GM19455 (cell line): ENCODE data around the gene AJM1.

Source experiments
- ATAC-seq: cut with Tn5 transposase; IDR thresholded peaks from one replicate; pipeline ENCODE4 v1.9.1; 2021; ENCODE audit not compliant: unreplicated experiment

The AJM1 gene

GRCh38 chr9:136807281-136808074, 34.8 kb upstream of the AJM1 start, which contains the start of gene RABL6:
Gene RABL6, plus strand, starts transcription at chr9:136807948. Its CDS starts 249 bp downstream, at chr9:136808197.
- peak; percentile 74 for ATAC-seq

DNA sequence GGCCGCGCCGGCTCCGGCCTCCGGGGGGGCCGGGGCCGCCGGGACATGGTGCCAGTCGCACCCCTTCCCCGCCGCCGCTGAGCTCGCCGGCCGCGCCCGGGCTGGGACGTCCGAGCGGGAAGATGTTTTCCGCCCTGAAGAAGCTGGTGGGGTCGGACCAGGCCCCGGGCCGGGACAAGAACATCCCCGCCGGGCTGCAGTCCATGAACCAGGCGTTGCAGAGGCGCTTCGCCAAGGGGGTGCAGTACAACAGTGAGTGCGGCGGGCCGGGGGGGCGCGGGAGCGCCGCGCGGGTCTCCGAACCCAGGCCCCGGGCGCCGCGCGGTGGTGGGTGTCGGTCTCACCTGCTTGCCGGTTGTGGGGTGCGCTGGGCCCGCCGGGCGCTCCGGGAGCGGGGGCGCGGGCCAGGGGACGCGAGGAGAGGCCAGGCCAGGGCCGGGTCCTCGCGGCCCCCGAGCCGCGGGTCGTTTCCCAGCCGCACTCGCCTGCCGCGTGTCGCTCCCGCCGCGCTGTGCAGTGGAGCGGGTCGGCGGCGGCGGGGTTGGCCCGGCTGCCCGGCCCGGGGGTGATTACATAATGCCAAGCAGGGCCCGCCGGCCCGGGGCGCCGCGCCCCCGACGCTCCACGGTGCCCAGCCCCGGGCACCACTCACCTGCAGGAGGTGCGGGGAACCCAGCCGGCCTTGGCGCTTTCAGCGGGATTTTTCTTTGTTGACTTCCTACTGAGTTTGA, 34.0 kb upstream of the AJM1 start:
- peak; percentile 36 for ATAC-seq

GRCh38 chr9:136808806-136809158, 33.5 kb upstream of the AJM1 start:
- no peak for ATAC-seq

DNA sequence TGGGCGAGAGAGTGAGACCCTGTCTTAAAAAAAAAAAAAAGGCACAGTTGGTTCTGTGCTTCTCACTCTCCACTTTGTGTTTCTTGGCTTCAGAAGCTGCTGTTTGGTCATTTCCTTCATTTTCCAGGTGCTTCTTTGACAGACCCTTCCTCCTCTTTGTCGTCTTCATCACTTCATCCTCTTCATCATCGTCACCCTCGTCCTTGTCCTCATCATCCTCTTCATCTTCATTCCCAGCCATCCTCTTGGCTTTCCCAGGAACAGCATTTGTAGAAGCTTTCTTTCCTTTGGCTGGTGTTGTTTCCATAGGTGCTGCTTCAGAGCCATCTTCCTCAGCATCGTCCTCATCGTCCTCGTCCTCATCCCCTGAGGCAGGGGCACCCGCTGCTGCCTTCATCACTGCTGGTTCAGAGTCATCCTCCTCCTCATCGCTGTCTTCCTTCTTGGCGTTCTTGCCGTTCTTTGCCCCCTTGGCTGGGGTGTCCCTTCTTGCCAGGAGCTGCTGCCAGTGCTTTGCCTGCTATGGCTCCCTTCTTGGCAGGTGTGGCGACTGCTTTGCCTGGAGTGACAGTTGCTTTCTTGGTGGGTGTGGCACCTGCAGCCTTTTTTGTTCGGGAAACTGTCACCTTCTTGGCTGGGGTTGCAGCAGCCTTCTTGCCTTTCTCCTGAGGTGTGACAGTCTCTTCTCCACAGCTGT, 27.4 kb upstream of the AJM1 start:
- no peak for ATAC-seq

GRCh38 chr9:136815422-136815782, 26.9 kb upstream of the AJM1 start:
- no peak for ATAC-seq

DNA sequence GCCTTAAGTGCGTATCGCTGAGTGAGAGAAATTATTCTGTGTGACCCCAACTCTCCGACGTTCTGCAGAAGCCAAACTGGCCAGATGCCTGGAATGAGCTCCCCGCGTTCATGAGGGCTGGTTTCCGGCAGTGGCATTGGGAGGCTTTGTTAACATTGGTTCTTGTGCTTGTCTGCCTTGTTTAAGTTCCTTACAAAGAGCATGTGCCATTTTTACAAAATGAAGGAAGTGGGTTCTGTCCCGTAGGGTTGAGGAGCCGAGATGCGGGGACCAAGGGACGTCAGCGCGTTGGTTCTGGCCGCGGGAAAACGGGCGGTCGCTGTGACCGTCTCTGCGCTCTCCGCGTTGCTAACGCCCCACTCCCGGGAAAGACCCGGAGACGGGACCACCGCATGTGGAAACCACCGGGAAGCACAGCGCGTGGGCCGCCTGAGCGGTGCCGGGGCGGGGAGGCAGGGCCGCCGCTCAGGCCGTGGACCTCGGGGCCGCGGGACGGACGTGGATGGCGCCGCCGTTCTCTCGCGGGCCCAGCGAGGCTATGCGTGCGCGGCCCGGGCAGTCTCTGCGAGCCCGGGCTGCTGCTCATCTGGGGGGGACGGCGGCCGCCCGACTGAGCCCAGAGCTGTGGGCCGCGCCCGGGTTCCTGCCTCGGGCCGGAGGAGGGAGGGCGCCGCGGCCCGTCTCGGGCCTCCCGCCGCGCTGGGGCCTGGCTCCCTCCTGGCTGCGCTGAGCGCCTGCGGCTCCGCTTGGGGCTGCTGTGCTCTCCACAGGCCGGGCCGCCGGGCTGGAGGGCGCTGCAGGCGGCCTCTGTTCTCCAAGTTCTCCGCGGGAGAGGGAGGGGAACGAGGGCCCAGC, 21.1 kb upstream of the AJM1 start:
- ATAC-seq = no peak

DNA sequence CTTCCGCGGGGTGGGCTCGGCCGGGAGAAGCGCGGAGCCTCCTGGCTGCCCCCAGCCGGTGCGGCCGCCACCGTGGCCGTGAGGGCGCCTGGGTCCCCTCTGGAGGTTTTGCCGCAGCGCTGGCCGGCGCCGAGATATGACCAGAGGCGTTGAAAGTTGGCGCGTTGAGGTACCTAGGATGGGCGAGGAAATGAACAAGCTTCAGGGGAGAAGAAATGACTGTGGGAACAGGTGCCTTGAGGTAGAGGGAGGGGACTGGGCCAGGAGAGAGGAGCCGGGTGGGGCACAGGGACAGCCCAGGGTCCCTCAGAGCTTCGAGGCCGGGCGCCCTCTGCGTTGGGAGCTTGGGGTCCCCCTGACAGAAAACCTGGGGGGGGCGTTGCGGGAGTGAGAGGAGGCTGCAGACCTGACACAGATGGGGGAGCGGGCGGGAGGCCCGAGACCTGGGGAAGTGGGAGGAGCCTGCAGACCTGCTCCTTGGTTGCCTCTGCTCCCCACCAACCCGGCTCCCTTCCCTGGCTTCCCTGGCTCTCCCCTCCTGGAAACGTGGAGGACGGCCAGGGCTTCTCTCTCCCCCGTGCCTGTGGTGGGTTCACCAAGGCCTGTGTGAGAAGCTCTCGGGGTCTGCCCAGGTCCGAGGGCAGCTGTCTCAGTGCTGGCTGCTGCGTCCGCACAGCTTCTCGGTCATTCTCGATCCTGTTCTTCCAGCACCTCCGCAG, 20.3 kb upstream of the AJM1 start:
- ATAC-seq = no peak

DNA sequence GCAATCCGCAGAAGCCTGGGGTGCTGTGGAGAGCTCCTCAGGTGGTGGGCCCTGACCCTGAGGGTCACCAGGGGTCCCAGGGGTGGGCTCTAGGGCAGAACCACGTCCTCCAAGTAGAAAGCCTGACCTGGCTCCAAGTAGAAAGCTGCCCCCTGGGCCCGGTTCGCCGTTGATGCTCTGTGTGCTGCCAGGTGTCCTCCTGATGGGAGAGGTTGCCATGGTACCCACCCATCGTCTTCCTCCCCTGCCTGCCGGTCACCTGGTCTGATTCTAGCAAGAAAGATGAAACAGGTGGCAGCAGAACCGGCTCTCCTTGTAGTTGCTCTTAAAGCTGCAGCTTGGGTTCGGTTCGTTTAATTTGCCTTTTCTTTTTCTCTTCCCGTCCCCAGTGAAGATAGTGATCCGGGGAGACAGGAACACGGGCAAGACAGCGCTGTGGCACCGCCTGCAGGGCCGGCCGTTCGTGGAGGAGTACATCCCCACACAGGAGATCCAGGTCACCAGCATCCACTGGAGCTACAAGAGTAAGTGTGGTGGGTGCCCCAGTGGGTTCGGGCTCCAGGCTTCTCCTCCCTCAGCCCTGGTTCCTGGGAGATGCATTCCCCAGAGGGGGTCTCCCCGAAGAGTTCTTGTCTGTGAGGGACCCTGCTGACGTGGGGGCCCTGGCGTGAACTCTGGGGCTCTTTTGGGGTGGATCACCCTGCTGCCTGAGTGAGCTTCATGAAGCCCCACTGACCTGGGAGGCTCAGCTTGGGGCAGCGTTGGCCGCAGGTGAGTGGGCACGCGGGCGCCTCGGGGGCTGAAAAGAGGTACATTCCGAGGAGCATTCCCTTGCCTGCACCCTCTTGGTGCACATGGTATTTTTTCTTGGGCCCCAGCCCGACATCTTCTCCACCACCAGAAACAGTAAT, 18.9 kb upstream of the AJM1 start:
- no peak for ATAC-seq

- no peak for ATAC-seq
These were observed 17.6 kb upstream of the AJM1 start for GRCh38 chr9:136824496-136825225.

- no peak for ATAC-seq
These were observed 16.7 kb upstream of the AJM1 start for GRCh38 chr9:136825295-136826187.

DNA sequence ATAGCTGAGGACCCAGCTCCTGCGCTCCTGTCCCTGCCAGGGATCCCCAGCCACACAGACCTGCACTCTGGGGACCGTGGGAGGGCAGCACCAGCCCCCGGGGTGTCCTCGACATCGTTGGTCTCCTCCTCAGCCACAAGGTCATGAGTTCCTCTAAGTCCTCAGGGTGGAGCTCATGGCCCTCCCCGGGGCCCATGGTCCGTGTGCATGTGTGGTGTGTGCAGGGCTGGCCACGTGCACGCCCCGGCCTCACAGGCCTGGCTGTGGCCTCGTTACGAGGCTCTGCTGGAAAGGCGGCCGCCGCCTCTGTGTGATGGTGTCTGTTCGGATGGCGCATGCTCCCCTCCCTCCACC, 16.1 kb upstream of the AJM1 start:
- ATAC-seq = no peak

DNA sequence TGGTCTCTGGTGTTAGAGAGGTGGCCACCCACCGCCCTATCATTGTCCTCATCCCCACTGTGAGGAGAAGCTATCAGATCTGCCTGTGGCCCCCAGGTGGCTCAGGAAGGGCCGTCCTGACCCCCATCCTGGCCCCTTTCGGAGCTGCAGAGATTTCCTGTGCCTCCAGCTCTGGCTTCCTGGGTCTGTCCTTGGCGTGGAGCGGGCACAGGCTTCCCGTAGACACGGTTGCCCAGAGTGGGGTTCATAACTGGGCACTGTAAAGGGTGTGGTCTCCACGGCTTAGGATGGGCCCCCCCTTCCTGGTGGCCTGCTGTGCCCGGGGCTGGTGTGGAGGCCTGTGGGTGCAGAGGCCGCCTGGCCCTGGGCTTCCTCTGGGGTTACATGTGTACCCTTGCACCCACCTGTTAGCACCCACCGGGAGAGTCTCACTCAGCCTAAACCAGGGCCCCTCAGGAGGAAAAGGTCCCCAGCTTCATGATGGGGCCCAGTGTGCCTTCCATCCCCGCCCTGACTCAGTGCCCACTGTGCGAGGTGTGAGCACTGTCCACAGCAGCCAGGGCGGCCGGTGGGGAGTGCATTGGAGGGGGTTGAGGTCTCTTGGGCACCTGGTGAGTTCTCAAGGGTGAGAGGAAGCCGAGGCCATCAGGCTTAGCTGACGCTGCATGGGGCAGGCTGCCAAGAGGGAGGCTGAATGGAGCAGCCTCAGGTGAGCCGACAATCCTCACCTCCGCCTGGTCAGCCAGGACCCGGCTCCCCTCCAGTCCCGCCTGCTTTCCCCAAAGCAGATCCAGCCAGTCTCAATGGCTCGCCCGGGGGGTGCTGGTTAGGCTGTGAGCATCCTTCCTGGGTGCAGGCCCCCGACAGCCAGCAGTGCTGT, 15.3 kb upstream of the AJM1 start:
- ATAC-seq = no peak

- no peak for ATAC-seq
These were observed 14.3 kb upstream of the AJM1 start for GRCh38 chr9:136827794-136828473.

- no peak for ATAC-seq
These were observed 13.7 kb upstream of the AJM1 start for GRCh38 chr9:136828474-136829140.

- no peak for ATAC-seq
These were observed 12.9 kb upstream of the AJM1 start for GRCh38 chr9:136829412-136829811.
